ENCODE results near the gene RNF6. TPM values are rescaled to one million over a fixed set of nuclear protein-coding genes. Genes with fewer than 3 reads are reported as not detected.

The RNF6 gene
- total and polyA plus RNA-seq, 3 donors from 2014 or later = 34.7 to 42.8 (median 38.4) TPM

GRCh38 chr13:26186118-26186870 lies 35.8 kb downstream of the RNF6 start:
- intact Hi-C loops (cut with DNase I; ENCODE audit: low total_unique reads) = loop anchor here (10.0 kb wide), 1 partner anchor 309 kb away; no protein-coding TSS in a partner anchor

GRCh38 chr13:26185720-26186117 lies 36.4 kb downstream of the RNF6 start:
- no peaks in the 10 kb centered on the region for H3K36me3 ChIP-seq (ENCODE audit: low read depth, missing control alignments)
- peak overlapping the region; percentile 28 to 85 for H3K27ac ChIP-seq
- H3K9me3 ChIP-seq = no peaks in the 10 kb centered on the region
- TF ChIP-seq POLR2A (IDR thresholded peaks at IDR 0.05) = no peak
- no peak for TF ChIP-seq CTCF (IDR thresholded peaks at IDR 0.05)
- H3K4me1 ChIP-seq = peaks cover 7% of the 10 kb centered on the region
- no peak for DNase-seq
- 15 to 19% methylated on average over 8 of the region's 8 CpGs for WGBS, 2 donors
- no peaks in the 10 kb centered on the region for H3K27me3 ChIP-seq
- intact Hi-C loops (cut with DNase I; ENCODE audit: low total_unique reads) = loop anchor here (10.0 kb wide), 1 partner anchor 309 kb away; no protein-coding TSS in a partner anchor
- H3K4me3 ChIP-seq = peak overlapping the region; percentile 61 to 70

More at GRCh38 chr13:26186118-26186870, 35.8 kb downstream of the RNF6 start:
- 1% methylated on average over 58 to 60 of the region's 76 CpGs for WGBS, 2 donors
- H3K27me3 ChIP-seq = no peaks in the 10 kb centered on the region
- H3K4me3 ChIP-seq = peak overlapping the region; percentile 61 to 70
- no peaks in the 10 kb centered on the region for H3K36me3 ChIP-seq (ENCODE audit: low read depth, missing control alignments)
- peak overlapping the region; percentile 28 to 85 for H3K27ac ChIP-seq
- peaks cover 7% of the 10 kb centered on the region for H3K4me1 ChIP-seq
- H3K9me3 ChIP-seq = no peaks in the 10 kb centered on the region
- no peak for TF ChIP-seq POLR2A (IDR thresholded peaks at IDR 0.05)
- TF ChIP-seq CTCF (IDR thresholded peaks at IDR 0.05) = peak in 2 of 3 experiments; percentile 16 to 40
- peak; percentile 94 for DNase-seq

- Histone ChIP-seq H3K36me3 (ENCODE audit: low read depth, missing control alignments) (no peaks in the 10 kb centered on the region), H3K4me3 (no peak overlapping the region), H3K9me3 (no peaks in the 10 kb centered on the region), H3K4me1 (peaks cover 7% of the 10 kb centered on the region), H3K27me3 (no peaks in the 10 kb centered on the region), H3K27ac (no peak overlapping the region)
- TF ChIP-seq POLR2A (IDR thresholded peaks at IDR 0.05) (no peak), CTCF (IDR thresholded peaks at IDR 0.05) (peak; percentile 80 to 90 (median 81))
- 40 to 46% methylated on average over 8 of the region's 8 CpGs for WGBS, 2 donors
- intact Hi-C loops (cut with DNase I; ENCODE audit: low total_unique reads) = loop anchor here (10.0 kb wide), 1 partner anchor 310 kb away; no protein-coding TSS in a partner anchor
- peak; percentile 81 for DNase-seq
Observed at GRCh38 chr13:26184791-26185250, 37.3 kb downstream of the RNF6 start.

- no peaks in the 10 kb centered on the region for H3K9me3 ChIP-seq
- H3K36me3 ChIP-seq (ENCODE audit: low read depth, missing control alignments) = no peaks in the 10 kb centered on the region
- WGBS, 2 donors = 93 to 95% methylated on average over 2 of the region's 2 CpGs
- no peak overlapping the region for H3K27ac ChIP-seq
- H3K27me3 ChIP-seq = no peaks in the 10 kb centered on the region
- H3K4me3 ChIP-seq = no peak overlapping the region
- intact Hi-C loops (cut with DNase I; ENCODE audit: low total_unique reads) = loop anchor here (10.0 kb wide), 1 partner anchor 311 kb away; no protein-coding TSS in a partner anchor
- H3K4me1 ChIP-seq = peaks cover 19% of the 10 kb centered on the region
- TF ChIP-seq POLR2A (IDR thresholded peaks at IDR 0.05) (no peak), CTCF (IDR thresholded peaks at IDR 0.05) (no peak)
- DNase-seq = no peak
Observed at GRCh38 chr13:26183416-26183815, 38.7 kb downstream of the RNF6 start.

All from testis (tissue), 3 donors.